GM18951 (cell line): ENCODE results near the gene ACOX1.

ENCODE experiments used
- POLR2A ChIP-seq: IDR thresholded peaks from 4 replicates; pipeline ENCODE4 v1.6.1; 2011; ENCODE audit warnings: mild to moderate bottlenecking; ENCODE audit not compliant: insufficient read length, insufficient read depth; ENCODE audit errors: extremely low read depth
- in situ Hi-C: fragments of 300-500 bp; cut with MboI; formaldehyde crosslinking; loops from one replicate; pipeline ENCODE4 v1.12.0; 2022; ENCODE audit warnings: low sequenced_read_pairs, mixed read lengths, inconsistent platforms; ENCODE audit not compliant: unreplicated experiment

ACOX1 gene

DNA sequence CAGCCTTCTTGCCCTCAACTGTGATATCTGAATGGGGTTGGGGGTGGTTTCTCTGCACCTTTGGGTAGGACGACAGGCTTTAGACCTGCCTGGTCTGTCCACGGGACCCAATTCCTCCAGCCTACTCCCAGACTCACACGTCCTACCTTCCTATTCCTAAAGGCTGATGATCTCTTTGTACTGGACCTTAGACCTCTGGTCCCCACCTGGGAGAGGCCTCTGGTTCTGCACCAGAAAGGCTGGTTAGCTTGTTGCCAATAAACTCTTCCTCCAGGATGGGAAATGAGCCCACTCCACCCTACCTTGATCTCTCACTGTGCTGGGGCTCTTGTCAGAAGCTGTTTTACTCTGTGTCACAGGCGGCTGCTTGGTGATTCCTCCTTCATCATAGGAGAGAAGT lies 52.5 kb downstream of the ACOX1 start:
- no peak for TF ChIP-seq POLR2A
- in situ Hi-C loops: no loop called here

- in situ Hi-C loops: no loop called here
- TF ChIP-seq POLR2A: no peak
Measured at GRCh38 chr17:75925912-75926311, 53.1 kb downstream of the ACOX1 start.

GRCh38 chr17:75925103-75925502 lies 53.9 kb downstream of the ACOX1 start:
- no peak for TF ChIP-seq POLR2A
- in situ Hi-C loops: no loop called here

- in situ Hi-C loops: loop anchor here (25.0 kb wide), 1 partner anchor 364 kb away; no protein-coding TSS in a partner anchor
- no peak for TF ChIP-seq POLR2A
Measured at GRCh38 chr17:75922963-75923874, 55.7 kb downstream of the ACOX1 start.

DNA sequence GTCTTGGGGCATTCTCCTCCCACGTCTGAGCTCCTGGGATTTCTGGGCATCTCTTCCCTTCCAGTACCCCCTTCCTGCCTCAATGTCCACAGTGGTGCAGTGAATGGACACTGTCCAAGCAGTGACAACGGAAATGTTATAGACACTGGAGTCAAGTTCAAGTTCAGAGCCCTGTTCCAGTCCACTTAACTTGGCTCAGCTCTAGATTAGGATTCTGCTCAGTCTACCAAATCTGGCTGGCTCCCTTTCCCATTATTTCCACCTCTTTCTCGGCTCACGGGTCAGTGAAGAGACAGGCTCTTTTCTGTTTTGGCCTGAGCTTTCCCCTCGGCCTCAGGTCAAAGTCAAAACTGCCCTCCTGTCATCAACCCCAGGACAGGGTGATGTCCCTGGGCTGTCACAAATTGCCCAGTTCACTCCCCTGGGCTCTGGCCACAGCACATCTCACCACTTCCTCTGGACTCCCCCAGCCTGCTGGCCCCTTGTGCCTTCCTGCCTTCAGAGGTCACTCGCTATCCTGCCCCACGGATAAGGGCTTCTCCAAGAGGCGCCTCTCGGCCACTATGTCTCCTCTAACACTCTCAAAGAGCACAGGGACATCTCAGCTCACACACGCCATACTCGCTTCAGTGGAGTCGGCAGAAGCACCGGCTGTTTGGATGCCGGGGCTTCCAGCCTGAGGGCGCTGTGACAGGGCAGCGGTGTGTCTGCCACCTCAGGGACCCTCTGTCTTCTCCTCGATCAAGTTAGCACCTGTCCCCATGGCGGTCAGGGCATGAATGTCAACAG lies 56.6 kb downstream of the ACOX1 start:
- TF ChIP-seq POLR2A: no peak
- in situ Hi-C loops: loop anchor here (25.0 kb wide), 1 partner anchor 365 kb away; no protein-coding TSS in a partner anchor

DNA sequence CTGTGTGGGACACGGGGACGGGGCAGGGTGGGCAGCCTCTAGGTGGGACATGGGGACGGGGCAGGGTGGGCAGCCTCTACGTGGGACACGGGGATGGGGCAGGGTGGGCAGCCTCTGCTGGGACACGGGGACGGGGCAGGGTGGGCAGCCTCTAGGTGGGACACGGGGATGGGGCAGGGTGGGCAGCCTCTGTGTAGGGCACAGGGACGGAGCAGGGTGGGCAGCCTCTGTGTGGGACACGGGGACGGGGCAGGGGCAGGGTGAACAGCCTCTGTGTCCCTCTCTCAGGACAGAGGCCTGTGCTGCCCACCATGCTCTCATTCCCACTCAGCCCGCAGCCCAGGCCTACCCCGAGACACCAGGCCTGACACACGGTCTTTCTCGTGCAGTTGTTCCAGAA lies 57.4 kb downstream of the ACOX1 start:
- in situ Hi-C loops: loop anchor here (25.0 kb wide), 1 partner anchor 366 kb away; no protein-coding TSS in a partner anchor
- TF ChIP-seq POLR2A: no peak

GRCh38 chr17:75920045-75920560 lies 58.9 kb downstream of the ACOX1 start:
- no peak for TF ChIP-seq POLR2A
- in situ Hi-C loops: loop anchor here (25.0 kb wide), 1 partner anchor 367 kb away; no protein-coding TSS in a partner anchor

DNA sequence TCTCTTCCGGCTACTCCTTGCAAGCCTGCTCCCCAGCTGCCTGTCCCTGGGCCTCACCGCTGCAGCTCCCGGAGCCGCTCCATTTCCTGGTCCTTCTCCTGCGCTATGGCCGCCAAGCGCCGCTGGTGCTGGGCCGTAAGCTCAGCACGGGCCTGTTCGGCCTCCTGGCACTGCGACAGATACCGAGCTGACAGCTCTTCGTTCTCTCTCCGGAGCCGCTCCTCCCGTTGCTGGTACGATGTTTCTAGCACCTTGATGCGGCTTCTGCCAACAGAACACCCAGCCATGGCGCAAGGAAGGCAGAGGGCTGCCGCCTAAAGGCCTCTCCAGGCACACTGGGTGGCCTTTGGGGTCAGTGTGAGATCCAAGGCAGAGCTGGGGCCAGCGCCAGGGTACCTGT lies 59.4 kb downstream of the ACOX1 start:
- in situ Hi-C loops: loop anchor here (10.0 to 25.0 kb wide), 2 partner anchors 85 to 368 kb away; partner anchors contain the start of gene CDK3
- TF ChIP-seq POLR2A: no peak

DNA sequence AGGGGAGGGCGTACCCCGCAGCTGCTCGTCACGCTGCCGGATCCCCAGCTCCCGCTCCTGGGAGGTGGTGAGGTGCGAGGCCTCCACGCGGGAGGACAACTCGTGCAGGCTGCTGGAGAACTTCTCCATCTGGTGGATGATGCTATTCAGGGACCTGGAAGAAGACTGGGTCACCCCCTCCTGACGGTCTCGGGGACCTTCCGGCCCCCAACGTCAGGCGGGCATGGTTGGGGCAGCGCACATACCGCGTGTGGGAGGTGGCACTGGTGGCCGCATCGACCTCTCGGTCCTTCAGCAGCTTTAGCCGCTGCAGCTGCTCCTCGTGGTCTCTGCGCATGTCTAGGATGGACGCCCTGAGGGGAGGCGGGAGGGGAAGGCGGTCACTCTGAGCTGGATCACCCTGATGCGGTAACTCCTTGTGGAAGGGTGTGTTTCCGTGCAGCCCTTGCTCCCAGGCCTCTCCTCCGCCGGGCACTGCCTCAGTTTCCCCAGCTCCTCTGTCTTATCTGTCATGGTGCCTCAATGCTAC lies 61.0 kb downstream of the ACOX1 start:
- in situ Hi-C loops: loop anchor here (10.0 to 25.0 kb wide), 2 partner anchors 87 to 369 kb away; partner anchors contain the start of gene CDK3
- TF ChIP-seq POLR2A: no peak

- TF ChIP-seq POLR2A: no peak
- in situ Hi-C loops: loop anchor here (10.0 to 25.0 kb wide), 2 partner anchors 87 to 370 kb away; partner anchors contain the start of gene CDK3
Measured at GRCh38 chr17:75917141-75917916, 61.6 kb downstream of the ACOX1 start.

GRCh38 chr17:75915268-75915667 lies 63.7 kb downstream of the ACOX1 start:
- TF ChIP-seq POLR2A: no peak
- in situ Hi-C loops: loop anchor here (10.0 to 25.0 kb wide), 2 partner anchors 90 to 372 kb away; partner anchors contain the start of gene CDK3
